Measurements from ENCODE around the gene PITPNM3.
"Not testable (repeated sequence)": the region's sequence is repeated elsewhere in the genome, so short reads cannot be mapped to it uniquely, and the experiment has no call there.

Gene PITPNM3

DNA sequence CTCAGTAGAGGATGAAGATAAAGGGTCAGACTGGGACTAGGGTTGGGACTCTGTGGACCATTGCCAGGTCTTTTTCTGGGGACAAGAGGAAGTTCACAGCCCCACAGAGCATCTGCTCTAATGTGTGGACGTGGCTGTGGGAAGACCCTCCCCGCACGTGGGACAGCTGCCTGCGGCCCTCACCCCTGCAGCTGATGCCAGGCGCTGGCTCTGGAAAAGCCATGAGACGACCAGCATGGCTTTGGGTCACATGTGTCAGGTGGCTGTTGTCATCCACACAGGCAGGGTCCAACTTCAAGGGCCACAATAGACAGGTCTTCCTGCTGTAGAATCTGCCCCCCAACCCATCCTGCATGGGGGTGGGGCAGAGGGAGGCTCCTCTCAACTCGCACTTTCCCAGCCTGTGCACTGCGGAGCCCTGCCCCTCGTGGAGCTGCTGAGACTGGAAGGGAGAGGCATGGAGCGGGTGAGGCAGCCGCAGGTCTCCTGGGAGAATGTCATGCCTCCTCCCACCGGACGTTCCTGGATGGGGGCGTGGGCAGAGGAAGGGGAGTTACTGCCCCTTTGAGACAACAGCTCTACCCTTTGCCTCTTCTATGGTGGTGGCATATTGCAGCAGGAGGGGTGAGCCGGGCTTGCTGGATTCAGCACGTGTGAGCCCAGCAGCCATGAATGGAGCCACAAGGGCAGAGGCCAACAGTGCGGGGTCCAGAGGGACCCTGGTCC is 58.7 kb downstream of the PITPNM3 start:
- DNase-seq = no peak

DNA sequence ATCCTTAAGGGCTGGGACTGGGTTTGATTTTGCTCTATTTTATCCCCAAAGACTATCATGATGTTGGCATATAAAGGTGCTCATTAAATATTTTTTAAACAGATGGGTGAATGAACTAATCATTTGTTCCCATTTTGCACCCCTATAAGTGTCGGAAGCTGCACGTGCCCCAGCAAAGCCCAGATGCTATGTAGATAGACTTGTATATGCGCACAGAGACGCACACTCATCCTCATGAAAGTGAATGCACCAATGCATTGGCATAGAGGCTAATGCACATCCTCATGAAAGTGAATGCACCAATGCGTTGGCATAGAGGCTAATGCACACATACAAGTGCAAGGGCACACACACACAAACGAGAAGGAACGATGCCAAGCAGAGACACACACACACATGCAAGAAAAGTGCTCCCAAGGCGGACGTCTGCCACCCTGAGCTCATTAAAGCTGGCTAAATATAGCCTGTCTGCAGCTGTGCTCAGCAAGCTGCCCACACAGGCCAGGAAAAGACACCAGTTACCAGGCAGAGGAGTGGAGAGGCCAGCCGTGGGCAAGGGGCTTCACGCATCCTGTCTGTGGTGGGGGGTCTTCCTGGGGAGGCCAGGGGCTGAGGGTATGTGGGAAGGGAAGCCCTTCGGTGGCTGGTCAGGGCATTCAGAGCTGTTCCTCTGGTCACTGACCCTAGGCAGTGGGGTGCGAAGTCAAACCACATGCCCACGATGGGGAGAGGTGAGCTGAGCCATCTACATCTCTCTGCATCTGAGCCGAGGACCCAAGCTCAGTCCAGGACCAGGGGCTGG is 59.5 kb downstream of the PITPNM3 start:
- no peak for DNase-seq

- DNase-seq = no peak
Measured at GRCh38 chr17:6496116-6496481, 60.3 kb downstream of the PITPNM3 start.

DNA sequence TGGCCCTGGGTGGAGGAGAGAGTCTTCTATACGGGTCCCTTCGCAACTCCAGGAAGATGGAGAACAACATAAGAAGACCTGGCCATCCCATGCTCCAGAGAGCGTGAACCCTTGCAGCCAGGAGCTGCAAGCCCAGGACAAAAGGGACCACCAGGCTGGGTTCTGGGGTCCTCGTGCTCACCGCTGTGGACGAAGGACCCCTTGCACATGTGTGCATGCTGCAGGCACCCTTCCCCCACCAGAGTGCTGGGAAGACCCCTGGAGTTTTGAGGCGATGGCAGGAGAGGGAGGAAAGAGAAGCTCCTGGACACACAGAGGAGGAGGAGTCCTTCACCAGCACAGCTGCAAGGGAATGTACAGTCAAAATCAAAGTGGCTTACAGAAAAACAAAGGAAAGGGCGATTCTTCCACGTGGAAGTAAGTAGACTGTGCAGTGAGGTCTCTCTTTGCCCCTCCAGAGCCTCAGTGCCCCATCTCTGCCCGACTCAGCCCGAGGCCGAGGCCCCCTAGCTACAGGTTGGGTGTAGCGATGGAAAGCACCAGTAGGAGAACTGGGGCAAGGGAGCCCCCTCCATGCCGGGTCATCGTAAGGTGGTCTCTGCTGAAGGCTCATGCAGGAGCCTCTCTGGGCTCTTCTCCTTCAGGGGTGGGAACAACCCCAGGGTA is 60.8 kb downstream of the PITPNM3 start:
- no peak for DNase-seq

- no peak for DNase-seq
Measured at GRCh38 chr17:6494239-6494941, 62.0 kb downstream of the PITPNM3 start.

- DNase-seq = no peak
Measured at GRCh38 chr17:6492892-6493674, 63.3 kb downstream of the PITPNM3 start.

- DNase-seq = no peak
Measured at GRCh38 chr17:6491071-6491700, 65.2 kb downstream of the PITPNM3 start.

- no peak for DNase-seq
Measured at GRCh38 chr17:6489016-6489550, 67.3 kb downstream of the PITPNM3 start.

DNA sequence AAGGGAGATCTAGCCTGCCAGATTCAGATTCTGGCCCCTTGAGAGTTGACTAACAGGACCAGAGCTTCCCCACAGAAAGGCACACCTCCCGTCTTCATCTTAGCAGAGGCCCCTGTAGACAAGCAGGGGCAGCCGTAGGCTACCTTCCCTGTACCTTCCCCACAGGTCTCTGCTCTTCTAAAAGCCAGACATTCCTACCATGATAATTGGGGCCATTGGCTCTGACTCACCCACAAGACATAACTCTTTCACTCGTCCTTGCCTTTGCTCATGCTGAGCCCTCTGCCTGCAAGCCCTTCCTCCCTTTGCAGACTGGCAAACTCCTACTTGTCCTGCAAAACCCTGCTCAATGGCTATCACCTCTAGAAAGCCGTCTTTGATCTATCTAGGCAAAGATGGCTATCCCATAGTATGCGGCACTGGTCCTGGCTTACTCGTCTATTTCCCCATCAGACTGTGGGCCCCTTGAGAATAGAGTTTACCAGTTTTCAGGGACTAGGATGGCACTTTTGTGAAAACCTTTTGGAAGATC is 68.3 kb downstream of the PITPNM3 start:
- no peak for DNase-seq

DNA sequence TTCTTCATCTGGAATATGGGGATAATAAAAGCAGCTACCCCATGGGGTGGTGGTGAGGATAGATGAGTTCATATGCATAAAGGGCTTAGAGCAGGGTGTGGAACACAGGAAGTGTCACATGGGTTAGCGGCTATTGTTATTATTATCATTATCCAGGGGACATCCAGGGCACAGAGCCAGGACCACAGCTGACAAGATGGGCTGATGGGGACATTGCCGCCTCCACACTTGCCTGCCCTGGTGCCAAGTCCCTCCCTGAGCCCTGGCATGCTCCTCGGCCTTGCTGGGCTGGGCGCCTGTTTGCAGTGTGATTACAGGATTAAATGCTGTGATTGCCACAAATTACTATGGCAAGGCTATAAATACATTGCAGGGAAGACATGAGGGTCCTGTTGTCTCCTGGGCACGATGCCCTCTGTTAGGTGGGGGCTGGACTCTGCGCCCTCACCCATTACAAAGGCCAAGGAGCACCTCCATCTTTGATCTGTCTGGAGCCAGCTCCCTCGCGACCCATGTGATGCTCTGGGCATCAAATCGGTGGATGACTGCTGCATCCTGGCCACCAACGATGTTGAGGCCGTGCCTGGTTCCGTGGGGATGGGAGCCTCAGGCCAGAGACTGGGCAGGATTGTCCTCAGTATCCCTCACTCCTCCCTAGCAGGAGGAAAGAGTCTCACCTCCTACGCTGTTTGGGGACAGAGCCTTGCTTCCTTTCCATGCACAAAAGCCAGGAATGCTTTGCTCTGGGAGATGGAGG is 68.9 kb downstream of the PITPNM3 start:
- no peak for DNase-seq

- no peak for DNase-seq
Measured at GRCh38 chr17:6485646-6486412, 70.5 kb downstream of the PITPNM3 start.

GRCh38 chr17:6483507-6483906 is 72.8 kb downstream of the PITPNM3 start:
- DNase-seq = no peak

- not testable (repeated sequence) for DNase-seq
Measured at GRCh38 chr17:6482796-6483195, 73.6 kb downstream of the PITPNM3 start.

GRCh38 chr17:6482105-6482455 is 74.3 kb downstream of the PITPNM3 start:
- no peak for DNase-seq

DNA sequence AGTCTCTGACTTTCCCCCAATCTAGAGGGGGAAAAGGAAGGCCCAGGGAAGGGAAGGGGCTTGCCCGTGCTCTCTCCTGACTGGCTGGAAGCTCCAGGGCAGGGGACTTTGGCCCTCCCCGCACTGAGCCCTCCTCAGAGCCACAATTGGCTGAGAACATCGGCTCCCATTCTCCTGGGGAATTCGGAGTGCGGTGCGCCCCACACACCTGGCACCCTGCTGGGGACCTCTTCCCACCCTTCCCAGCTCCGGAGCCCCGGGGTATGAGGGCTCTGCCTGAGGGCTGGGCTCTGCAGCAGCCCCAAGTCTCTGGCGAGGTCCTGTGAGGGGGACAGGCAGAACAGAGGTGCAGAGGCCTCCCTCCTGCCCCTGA is 76.1 kb downstream of the PITPNM3 start:
- DNase-seq = no peak

- DNase-seq = no peak
Measured at GRCh38 chr17:6479622-6480302, 76.6 kb downstream of the PITPNM3 start.

GRCh38 chr17:6478486-6478885 is 77.9 kb downstream of the PITPNM3 start:
- no peak for DNase-seq

DNA sequence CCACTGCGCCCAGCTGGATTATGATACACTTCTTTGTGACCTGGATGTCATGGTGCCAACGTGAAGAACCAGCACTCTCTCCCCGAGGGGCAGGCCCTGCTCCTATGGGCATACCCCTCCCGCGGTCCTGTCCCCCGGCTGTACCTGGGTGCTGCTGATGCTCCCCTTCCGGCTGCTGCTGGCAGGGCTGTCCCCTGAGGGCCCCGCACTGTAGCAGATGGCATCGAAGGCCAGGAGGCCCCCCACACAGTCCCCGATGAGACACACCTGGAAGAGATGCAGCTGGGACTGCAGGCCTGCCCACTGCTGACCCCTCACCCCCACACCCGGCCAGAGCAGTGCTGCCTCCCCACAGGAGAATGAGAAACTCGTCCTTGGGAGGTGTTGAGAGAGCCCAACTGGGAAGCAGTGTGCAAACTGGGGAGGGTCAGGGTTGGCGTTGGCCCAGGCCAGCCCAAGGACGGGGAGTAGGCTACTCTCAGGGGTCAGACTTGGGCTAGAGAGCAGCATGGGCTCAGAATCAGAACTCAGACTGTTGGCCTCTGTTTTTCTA is 78.4 kb downstream of the PITPNM3 start:
- DNase-seq = no peak

DNA sequence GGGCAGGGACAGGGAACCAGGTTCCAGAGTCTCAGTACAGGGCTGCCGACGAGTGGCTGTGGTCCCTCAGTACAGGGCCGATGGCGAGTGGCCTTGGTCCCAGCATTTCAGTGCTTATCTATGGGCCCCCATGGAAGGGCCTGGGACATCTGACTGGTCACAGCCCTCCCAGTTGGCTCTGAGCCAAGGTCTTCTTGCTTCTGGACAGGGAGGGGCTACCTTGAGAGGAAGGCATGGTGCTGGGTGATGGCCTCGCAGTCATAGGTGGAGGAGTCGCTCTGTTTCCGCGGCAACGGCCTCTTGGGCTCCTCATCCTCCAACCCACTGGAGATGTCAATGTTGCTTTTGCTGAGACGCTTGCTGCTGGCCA is 79.6 kb downstream of the PITPNM3 start:
- no peak for DNase-seq
